Stimulated activated CD8-positive, alpha-beta memory T cell treated with anti-CD3 and anti-CD28 coated beads, Interleukin-2, amount 100 ng/mL, for 48 hours (primary cell): Measurements from ENCODE around the gene TRIM74.
"Not testable (repeated sequence)": the region's sequence is repeated elsewhere in the genome, so short reads cannot be mapped to it uniquely, and the experiment has no call there.

Experiments
- DNase-seq, 2 donors: peaks; one replicate each; pipeline ENCODE4 v3.0.0-alpha.2; 2020; ENCODE audit warnings: low read depth in 2 of 2

Gene TRIM74

DNA sequence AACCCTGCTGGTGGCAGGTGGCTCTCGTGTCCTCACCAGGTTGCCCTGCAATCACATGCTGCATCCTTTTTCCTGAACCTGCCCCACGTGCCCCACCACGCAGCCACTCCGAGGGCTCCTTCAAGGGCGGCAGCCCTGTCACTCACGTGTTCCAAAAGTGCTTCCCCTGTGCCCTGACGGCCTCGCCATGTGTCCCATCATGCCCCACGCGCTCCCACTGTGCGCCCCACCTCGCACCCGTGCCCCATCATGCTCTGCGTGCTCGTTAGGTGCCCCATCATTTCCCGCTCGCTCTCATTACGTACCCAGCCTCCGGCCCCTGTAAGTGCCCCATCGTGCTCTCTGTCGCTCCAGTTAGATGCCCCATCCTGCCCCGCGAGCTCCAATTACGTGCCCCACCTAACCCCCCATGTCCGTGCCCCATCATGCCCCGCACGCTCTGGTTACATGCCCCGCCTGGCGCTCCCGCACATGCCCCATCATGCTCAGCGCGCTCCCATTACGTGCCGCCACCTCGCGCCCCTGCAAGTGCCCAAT lies at the start of gene TRIM74:
TRIM74 (minus strand) TSS at position 487 of the 537 bp plus-strand sequence. CDS start 3,309 bp downstream, outside the sequence.
- not testable (repeated sequence) for DNase-seq

DNA sequence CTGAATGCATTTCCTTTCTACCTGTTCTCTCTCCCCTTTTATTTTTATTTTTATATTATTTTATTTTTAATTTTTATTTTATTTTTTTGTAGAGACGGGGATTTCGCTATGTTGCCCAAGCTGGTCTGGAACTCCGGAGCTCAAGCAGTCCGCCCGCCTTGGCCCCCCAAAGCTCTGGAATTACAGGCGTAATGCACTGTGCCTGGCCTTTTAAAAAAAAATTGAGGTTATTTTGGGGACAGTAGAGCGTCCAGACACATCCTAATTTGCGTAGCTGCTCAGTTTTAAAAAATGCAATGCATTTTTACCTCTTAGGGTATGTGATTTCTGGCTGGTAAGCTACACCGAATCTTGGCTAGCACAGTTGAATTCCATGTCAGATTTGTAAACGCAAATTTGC lies 37.2 kb upstream of the TRIM74 start:
- DNase-seq: not testable (repeated sequence)

DNA sequence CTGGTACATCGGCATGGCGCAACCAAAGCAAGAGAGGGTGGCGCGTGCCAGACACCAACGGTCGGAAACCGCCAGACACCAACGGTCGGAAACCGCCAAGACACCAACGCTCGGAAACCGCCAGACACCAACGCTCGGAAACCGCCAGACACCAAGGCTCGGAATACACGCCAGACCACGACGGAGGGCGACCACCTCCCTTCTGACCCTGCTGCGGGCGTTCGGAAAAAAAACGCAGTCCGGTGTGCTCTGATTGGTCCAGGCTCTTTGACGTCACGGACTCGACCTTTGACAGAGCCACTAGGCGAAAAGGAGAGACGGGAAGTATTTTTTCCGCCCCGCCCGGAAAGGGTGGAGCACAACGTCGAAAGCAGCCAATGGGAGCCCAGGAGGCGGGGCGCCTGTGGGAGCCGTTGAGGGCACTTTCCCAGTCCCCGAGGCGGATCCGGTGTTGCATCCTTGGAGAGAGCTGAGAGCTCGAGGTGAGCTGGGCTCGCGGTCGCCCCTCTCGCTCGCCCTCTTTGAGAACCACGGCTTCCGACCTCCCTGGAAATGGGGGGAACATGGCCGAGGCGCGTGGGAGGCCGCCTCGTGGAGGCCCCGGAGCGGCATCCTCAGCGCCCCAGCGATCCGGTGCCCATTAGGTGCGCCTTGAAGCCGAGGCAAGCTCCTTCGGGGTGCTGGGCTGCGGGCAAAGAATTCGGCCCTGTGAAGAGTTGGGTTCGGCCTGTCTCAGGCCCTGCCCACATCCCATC lies 36.6 kb upstream of the TRIM74 start:
- peak; percentile 83 to 87 for DNase-seq

DNA sequence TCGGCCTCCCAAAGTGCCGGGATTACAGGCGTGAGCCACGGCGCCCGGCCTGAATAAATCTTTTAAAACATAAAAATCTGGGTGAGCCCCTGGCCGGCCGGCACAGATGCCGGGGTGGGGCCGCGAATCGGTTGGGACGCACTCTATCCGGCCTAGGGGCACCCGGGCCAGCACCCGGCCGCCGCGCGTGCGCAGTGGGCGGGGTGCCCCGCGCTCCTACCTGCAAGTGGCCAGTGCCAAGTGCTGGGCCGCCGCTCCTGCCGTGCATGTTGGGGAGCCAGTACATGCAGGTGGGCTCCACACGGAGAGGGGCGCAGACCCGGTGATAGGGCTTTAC lies 36.1 kb upstream of the TRIM74 start:
- DNase-seq: peak; percentile 45 to 67

DNA sequence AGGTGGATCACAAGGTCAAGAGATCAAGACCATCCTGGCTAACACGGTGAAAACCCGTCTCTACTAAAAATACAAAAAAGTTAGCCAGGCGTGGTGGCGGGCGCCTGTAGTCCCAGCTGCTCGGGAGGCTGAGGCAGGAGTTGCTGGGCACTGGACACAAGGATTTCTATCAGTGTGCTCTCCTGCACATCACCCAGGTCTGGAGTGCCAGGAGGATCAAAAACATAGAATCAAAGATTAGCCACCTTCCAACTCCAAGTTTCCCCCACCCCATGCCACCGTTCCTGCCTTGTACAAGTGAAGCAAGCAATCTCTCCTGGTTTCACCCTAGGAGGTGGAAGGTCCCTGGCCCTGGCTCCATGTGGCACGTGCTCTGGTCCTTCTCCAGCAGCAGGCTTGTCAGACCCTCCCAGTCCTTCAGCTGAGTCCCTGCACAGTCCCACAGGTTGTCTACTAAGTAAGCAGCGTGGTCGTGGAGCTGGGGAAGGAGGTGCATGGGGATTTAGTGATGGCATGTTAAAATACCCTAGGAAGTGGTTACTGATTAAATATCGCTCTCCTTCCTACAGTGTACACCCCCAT lies 28.7 kb upstream of the TRIM74 start:
- not testable (repeated sequence) for DNase-seq

DNA sequence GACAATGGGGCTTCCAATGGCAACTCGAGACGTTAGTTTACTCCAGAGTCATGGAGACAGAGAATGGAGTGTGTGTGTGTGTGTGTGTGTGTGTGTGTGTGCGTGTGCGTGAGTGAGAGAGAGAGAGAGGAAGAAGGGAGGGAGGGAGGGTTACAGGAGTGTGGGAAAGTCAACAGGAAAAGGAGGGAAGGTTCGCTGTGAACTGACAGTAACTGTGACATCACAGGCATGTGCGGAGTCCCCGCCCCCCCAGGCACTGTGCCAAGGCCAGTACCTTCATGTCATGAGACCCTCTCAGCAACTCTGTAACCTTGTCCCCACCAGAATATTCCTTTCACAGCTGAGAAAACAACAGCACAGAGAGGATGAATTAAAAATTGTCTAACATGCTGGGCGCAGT lies 28.2 kb upstream of the TRIM74 start:
- DNase-seq: not testable (repeated sequence)

DNA sequence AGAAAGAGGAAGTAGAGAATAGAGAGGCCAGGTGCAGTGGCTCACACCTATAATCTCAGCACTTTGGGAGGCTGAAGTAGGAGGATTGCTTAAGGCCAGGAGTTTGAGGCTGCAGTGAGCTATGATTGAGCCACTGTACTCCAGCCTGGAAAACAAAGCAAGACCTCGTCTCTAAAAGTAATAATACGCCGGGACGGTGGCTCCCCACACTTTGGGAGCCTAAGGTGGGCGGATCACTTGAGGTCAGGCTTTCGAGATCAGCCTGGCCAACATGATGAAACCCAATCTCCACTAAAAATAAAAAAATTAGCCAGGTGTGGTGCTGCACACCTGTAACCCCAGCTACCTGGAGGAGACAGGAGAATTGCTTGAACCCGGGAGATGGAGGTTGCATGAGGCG lies 26.2 kb upstream of the TRIM74 start:
- not testable (repeated sequence) for DNase-seq

DNA sequence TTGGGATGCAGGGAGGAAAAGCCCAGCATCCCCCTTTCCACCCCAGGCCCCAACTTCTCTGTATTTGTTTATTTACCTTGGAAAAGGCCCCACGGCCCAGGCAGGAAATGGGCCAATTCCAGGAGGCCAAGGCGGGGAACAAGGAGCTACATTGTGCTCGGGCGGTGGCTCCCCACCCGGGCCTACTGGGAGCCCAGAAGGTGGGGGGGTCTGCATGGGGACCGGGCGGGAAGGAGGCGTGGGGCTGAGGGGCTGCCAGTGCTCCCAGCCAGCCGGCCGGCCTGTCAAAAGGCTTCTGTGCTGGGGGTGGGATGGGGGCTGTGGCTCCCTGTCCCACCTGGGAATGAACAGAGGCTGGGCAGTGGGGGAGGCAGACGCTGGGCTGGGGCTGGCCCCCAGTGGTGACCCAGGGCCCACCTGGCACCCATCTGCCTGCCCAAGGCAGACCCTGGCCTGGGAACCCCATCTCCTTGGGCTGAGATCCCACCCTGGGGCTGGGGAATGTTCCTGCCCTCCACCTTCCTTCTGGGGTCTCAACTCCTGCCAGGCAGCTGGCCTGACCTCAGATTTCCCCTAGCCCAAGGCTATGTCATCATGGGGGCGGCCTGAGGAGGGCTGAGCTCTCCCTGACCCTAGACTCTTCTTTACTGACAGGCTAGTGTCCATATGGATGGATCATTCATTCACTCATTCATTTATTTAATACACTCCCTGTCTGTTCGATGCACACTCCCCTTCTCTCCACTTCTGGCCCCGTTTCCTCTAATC lies 21.1 kb upstream of the TRIM74 start:
- not testable (repeated sequence) for DNase-seq

DNA sequence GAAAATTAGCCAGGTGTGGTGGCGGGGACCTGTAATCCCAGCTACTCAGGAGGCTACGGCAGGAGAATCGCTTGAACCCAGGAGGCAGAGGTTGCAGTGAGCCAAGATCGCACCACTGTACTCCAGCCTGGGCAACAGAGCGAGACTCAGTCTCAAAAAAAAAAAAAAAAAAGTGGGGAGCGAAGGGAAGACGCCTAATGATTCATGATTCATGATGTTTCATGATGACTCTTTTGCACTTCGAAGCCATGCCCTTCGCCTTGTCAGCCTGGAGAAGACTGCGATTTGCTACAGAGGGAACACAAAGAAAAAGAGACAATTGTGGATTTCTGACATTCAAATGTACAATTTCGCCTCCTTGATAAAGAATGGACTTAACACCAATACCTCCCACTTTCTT lies 12.8 kb upstream of the TRIM74 start:
- DNase-seq: not testable (repeated sequence)

DNA sequence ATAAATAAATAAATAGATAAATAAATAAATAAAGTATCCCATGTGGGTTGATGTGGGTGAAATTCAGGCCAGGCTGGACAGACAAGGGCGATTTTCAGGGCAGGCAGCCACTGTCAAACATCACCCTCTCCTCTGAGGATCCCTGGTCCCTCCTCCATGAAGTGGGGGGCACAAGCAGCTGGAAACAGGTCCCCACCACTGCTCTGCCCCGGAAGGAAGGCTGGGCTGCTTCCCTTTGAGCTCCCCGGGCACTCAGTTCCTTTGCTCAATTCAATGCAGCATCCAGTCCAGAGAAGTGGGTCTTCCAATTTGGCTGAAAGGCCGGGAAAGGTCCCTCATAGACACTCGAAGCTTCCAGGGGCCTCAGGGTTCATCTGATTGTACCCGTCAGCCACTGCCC lies 11.1 kb upstream of the TRIM74 start:
- not testable (repeated sequence) for DNase-seq

DNA sequence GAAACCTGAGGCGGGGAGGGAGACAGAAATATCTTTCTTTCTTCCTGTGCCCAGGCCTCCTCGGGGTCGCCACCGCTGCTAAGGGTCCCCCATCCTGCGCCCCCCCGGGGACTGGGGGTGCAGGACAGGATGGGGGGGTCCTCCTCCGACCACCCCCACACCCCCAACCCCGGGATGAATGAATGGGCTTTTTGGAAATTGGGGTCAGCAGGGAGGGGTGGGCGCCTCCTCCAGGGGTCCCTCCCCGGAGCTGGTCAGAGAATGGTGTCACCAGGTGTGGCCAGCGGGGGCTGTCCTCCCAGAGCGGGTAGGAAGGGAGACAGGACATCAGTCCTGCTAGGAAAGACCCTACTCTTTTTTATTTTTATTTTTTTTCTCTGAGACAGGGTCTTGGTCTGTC lies 7.2 kb upstream of the TRIM74 start:
- not testable (repeated sequence) for DNase-seq

DNA sequence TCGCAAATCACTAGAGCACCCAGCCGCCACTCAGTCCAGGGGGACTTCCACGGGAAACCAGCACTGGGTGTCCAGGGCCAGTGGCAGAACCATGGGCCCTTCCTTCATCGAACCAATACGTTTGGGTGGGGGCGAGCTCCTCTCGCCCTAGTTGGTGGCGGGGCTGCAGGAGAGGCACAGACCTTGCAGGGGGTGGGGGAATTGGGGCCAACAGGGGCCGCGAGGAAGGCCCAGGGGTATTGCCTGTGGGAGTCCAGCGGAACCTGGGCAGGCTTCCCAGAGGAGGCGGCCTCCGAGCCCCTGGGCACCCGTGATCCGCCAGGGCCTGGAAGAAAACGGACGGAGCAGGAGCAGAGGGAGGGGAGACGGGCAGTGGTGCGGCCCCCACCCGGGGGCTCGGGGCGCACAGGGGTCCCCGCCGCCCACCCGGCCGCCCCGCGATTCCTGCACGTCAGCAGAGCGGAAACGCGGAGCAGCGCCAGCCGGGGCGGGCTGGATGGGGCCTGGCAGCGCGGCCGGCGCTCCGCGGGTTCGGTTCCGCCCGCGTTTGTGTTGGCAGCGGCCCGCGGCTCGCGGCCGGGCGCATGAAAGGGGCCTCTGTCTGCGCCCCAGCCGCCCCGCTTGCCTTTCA lies 6.5 kb upstream of the TRIM74 start:
- not testable (repeated sequence) for DNase-seq

DNA sequence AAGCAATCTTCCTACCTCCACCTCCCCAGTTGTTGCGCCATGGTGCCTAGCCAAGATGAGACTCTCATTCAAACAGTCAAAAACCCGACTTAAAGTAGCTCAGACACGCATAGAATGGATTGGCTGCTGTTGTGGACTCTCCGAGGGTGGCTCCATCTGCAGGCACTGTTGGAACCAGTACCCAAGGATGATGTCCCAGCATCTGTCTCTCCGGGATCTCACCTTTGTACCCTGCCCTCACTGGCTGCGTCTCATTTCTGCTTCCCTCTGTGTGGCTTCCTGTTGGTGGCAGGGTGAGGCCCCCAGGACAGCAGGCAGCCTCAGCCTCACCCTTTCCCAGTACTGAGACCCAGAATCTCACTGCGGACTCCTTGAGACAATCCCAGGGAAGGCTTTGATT lies 5.5 kb upstream of the TRIM74 start:
- not testable (repeated sequence) for DNase-seq

DNA sequence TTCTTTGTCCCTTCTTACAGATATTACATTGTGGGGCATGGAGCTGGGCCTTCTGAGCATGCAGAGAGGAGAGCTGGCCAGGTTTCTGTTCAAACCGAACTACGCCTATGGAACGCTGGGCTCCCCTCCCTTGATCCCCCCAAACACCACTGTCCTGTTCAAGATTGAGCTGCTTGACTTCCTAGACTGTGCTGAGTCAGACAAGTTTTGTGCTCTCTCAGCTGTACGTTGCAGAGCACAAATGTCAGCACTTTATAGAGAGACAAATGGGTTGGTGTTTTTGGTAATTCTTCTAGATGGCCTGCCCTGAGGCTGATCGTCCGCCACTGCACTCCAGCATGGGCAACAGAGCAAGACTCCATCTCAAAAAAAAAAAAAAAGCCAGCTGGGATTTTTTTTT lies 2.2 kb upstream of the TRIM74 start:
- not testable (repeated sequence) for DNase-seq

DNA sequence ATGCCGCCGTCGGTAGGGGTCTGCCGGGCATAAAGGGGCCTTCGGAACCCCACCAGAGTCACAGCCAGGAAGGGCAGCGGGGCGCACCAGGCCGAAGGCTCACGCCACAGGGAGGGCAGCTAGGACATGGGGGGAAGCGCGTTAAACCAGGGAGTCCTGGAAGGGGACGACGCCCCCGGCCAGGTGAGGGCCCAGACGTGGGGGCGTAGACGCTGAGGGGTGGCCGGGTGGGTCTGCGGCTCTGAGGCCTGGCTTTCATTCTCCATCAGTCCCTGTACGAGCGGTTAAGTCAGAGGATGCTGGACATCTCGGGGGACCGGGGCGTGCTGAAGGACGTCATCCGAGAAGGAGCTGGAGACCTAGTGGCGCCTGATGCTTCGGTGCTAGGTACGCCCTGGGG lies 422 bp upstream of the TRIM74 start:
- not testable (repeated sequence) for DNase-seq

DNA sequence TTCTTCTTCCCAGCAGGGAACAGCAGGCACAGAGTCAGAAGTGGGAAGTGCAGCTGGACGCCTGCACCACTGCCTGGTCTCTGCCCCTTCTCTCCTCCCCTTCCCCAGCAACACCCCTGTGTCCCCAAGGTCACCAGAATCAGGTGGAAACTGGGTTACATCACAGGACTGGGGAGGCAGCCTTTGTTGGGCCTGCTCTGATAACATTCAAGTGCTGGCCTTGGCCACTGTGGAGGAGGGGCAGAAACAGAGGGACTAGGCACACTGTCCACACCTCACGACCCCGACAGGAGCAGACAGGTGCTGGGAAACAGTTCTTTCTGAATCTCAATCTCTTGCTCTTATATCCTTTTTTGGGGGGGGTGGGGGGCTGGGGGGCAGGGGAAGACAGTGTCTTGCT lies 2.4 kb downstream of the TRIM74 start:
- not testable (repeated sequence) for DNase-seq

DNA sequence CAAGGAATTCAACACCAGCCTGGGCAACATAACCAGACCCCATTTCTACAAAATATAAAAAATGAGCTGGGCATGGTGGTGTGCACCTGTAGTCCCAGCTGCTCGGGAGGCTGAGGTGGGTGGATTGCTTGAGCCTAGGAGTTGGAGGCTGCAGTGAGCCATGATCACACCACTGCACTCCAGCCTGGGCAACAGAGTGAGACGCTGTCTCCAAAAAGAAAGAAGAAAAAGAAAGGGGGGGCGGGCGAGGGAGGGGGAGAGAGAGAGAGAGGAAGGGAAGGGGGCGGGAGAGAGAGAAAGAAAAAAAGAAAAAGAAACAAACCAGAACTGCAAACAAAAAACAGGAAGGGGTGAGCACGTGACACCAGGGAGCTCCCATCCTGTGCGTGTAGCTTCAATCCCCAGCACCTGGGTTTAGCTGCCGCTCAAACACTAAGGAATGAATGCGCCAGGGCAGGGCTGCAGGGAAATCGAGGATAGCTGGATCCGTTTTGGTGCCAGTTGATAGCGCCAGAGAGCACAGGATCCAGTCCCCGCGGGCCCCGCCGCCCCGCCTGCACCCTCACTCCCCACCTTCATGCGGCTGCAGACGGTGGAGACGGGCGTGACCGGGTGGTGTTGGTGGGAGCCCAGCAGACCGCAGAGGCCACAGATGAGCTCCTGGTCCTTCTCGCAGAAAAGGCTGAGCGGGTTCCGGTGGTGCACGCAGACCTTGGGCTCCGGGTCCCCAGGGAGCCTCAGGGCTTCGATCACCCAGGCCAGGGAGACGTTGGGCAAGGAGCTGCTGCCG lies 3.9 kb downstream of the TRIM74 start:
- not testable (repeated sequence) for DNase-seq

DNA sequence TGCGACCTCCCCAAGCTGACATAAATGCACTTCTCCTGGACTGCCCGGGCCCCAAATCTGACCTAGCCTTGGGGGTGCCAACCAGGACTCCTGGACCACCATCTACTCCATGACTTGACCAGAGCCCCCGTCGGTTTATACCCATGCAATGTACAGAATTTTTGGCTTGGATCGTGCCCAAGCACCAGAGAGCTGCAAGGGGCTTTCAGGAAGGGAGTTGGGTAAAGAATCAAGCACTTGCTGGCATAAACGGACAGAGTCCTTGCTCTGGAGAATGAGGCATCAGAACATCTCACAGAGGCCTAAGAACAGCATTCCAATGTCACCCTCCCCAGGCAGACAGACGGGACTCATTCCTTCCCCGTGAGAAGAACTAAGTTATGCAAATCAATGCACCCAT lies 6.2 kb downstream of the TRIM74 start:
- not testable (repeated sequence) for DNase-seq

DNA sequence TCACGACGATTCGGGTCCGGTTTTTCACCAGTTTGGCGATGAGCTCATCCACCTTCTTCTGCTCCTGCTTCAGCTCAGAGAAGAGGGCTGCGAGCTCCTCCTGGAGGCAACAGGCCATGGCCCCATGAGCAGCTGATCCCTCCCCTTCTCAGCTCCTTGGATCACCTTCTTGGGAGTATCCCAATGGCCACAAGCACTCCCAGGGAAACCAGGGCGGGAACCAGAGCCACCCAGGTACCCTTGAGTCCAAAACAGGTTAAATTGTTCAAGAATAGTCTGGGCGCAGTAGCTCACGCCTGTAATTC lies 8.0 kb downstream of the TRIM74 start:
- not testable (repeated sequence) for DNase-seq

DNA sequence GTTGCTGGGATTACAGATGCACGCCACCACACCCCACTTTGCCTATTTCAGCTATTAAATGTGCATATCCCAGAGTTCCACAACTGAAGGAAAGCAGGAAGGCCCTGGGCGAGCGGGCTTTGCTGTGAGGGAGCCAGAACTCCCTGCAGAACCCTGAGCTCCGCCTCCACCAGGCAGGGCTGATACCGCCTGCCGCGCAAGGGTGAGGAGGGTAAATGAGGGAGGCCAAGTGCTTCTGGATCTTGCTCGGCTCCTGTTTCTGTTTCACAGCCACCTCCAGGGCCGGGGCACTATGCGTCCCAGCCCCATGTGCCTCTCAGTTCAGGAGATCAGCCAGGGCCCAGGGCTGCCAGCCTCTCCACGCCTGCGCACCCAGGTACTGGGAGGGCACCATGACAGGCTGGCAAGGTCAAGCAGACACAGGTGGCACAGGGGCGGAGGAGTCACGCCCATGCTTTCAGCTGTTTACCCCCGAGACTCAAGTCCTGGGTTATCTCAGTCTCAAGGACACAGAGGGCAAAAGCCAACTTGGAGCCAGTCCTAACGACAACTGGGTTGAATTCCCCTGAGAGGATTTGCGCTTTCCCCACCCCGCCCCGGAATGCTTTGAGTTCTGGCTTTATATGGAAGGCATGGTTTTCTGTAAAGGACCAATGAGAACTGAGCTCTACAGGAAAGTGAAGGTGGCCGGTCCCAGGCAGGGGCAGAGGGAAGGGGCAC lies 8.5 kb downstream of the TRIM74 start:
- not testable (repeated sequence) for DNase-seq

DNA sequence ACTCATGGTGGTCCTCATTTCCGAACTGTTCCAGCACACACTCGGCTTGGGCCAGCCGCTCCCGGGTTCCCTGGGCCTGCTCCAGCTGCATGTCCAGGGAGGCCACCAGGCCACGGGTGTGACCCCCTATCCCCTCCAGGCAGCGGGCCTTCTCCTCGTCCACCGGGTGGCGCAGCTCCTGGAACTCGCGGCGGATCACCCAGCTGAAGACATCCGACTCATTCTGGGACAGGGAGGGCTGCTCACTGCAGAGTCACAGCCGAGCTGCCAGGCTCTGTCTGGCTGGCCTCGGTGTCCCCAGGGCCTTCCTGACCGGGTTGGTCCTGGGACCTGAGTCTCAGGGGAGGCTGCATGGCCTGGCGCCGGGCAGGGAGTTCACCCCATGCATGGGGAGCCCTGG lies 9.2 kb downstream of the TRIM74 start:
- not testable (repeated sequence) for DNase-seq
